Fibroblast of lung (primary cell): Measurements from ENCODE around the gene IFNL1.

Source experiments
- CTCF ChIP-seq, 2 donors: IDR thresholded peaks in 1 of 2; conservative IDR thresholded peaks in 1 of 2; 1 replicate in 1 of 2; 2 replicates in 1 of 2; pipeline ENCODE4 v1.5.1; 2011 to 2012; ENCODE audit warnings: low read length in 2 of 2, control low read depth in 1 of 2, inconsistent platforms in 1 of 2, low read depth in 1 of 2, mild to moderate bottlenecking in 1 of 2
- EZH2 ChIP-seq: IDR thresholded peaks from 2 replicates; pipeline ENCODE4 v1.5.1; 2012; ENCODE audit warnings: low read length, control low read depth, mild to moderate bottlenecking; ENCODE audit errors: missing control alignments

- TF ChIP-seq CTCF (conservative IDR thresholded peaks at IDR 0.05 in 1 of 2, IDR thresholded peaks at IDR 0.05 in 1 of 2; ENCODE audit: low read depth in 1 of 2, low read length in 2 of 2) (no peak), EZH2 (no peak)
Measured at GRCh38 chr19:39265321-39265916, 30.8 kb upstream of the IFNL1 start.
